ENCODE measurements around the gene KIRREL3.

- no peak for TF ChIP-seq EZH2 (IDR thresholded peaks at IDR 0.05)
- no peak for TF ChIP-seq POLR2AphosphoS5 (IDR thresholded peaks at IDR 0.05; ENCODE audit: borderline replicate concordance, low read depth, low read length)
- TF ChIP-seq FOXP2 (optimal IDR thresholded peaks at IDR 0.05; ENCODE audit: control extremely low read depth, extremely low read length, insufficient read depth) = no peak
Measured at GRCh38 chr11:126899961-126900748, 100.4 kb downstream of the KIRREL3 start.

All from SK-N-MC (cell line).